AG10803 (cell line): Measurements from ENCODE around the gene AMDHD2.

Experiments used
- DNase-seq: peaks from one replicate; pipeline ENCODE4 v3.0.0; 2010; ENCODE audit warnings: low read depth
- H3K4me3 ChIP-seq: 2 replicates; pipeline ENCODE4 v1.5.1; 2011; ENCODE audit warnings: mild to moderate bottlenecking, low read length, control low read depth
- TF ChIP-seq, protein P1 (sequence below): conservative IDR thresholded peaks from 2 replicates; pipeline ENCODE4 v1.5.1; 2011; ENCODE audit warnings: mild to moderate bottlenecking, low read length, control low read depth, inconsistent platforms

Gene AMDHD2

DNA sequence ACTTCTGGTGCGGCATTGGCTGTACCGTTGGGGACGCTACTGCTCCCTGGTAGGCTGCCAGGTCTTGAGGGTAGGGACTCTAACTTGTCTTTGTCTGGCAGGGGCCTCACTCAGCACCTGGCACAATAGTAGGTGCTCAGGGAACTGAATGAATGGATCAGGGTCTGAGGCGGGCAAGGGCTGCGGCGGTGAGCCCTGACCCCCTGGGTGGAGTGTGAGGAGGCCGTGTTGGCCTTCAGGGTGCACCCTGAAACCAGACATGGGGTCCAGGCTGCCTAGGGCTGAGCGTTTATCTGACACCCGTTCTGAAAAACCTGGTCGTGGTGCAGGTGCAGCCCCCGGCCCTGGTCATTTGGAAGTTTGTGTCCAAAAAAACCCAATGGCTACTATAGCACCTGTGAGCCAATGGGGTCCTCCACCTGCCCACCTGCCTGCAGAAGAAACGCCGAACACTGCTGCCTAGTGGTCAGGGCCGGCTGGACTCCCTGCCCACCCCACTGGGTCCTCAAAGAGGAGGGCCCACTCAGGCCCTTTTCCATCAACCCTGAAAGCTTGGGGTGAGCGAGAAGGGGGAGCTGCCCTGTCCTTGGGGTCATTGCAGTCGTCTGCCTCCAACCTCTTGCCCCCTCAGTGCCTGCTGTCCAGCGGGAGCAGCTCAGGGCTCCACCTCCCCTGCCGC is 11.3 kb upstream of the AMDHD2 start:
- H3K4me3 ChIP-seq = no peak overlapping the region
- TF ChIP-seq, protein P1, sequence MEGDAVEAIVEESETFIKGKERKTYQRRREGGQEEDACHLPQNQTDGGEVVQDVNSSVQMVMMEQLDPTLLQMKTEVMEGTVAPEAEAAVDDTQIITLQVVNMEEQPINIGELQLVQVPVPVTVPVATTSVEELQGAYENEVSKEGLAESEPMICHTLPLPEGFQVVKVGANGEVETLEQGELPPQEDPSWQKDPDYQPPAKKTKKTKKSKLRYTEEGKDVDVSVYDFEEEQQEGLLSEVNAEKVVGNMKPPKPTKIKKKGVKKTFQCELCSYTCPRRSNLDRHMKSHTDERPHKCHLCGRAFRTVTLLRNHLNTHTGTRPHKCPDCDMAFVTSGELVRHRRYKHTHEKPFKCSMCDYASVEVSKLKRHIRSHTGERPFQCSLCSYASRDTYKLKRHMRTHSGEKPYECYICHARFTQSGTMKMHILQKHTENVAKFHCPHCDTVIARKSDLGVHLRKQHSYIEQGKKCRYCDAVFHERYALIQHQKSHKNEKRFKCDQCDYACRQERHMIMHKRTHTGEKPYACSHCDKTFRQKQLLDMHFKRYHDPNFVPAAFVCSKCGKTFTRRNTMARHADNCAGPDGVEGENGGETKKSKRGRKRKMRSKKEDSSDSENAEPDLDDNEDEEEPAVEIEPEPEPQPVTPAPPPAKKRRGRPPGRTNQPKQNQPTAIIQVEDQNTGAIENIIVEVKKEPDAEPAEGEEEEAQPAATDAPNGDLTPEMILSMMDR = no peak
- no peak for DNase-seq

DNA sequence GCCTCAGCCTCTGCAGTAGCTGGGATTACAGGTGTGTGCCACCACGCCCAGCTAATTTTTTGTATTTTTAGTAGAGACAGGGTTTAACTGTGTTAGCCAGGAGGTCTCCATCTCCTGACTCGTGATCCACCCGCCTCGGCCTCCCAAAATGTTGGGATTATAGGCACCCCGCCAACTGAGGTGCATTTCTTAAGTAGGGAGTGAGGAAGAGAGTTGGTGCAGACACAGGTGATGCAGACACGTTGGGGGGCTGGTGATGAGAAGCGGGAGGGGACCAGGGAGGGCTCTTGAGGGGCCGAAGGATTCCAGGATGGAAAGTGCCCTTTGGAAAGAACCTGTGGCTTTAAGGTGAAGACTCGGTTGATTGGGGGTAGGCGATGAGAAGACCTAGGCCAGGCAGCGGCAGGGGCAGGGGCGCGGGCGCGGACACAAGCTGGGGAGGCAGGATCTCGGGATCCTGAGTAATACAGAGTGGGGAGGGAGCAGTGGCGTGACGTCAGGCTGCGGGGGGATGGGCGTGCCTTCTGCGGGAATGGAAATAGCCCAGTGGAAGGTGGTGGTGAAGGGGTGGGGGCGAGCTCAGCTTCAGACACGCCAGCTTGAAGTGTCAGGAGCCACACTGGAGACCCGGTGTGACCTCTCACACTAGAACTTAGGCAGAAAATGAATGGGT is 8.9 kb upstream of the AMDHD2 start:
- DNase-seq = peak; percentile 45
- H3K4me3 ChIP-seq = peak overlapping the region; percentile 17; the same call in 1 of the 2 replicates
- TF ChIP-seq, protein P1 = no peak

DNA sequence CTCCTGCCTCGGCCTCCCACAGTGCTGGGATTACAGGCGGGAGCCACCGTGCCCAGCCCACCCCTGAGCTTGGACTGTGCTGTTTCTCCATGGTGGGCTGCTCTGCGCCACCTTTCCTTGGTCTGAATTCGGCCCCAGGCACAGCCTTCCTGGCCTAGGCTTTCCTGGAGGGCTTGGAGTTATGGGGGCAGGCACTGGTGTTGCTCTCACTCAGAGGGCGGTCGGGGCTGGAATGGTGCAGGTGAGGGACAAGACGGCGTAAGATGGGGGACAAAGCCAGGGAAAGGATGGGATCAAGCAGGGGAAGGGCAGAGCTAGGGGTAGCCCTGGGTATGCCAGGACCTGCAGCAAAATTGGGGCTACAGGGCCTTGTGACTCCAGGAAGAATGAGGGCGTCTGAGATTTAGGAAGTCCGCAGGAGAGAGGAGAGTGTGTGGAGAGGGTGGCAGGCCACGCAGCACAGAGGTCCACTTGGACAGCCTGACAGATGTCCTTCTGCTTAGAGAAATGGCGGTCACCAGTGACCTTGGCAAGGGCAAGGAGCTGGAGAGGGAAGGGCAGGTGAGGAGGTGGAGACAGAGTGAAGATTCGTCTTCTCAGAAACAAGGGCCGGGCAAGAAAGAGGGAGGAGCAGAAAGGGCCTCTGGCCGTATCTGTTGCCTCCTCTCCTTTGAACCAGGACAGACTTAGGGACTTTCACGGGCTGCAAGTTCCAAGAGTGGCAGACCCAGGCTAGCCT is 8.0 kb upstream of the AMDHD2 start:
- H3K4me3 ChIP-seq = no peak overlapping the region
- TF ChIP-seq, protein P1 = no peak
- DNase-seq = no peak

DNA sequence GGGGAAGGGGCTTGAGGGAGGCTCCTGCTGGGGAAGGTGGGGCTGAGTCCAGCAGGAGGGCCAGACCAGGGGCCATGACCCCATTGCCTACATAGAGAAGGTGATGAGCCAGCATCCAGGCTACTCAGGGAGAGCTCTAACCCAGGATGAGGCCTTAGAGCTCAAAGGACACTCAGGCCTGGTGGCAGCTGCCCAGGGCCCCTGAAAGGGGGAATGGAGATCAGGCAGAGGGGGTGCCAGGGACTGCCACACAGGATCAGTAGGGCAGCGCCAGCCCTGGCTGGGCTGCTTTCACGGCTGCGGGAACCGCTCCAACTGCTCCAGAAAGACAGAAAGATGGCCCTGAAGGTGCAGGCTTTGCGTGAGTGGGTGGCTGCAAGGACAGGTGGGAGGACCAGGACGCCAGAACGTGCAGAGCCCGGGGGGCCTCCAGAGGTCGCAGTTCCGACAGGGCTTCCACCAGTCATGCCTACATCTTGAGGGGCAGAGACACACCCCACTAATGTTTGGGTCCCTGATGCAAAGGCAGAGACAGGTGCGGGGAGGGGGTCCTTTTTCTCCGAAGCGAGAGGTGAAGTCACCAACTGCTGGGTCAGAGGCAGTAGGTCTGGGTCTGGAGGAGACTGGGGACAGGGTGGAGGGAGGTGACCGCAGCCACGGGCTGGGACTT is 7.3 kb upstream of the AMDHD2 start:
- no peak for DNase-seq
- TF ChIP-seq, protein P1 = no peak; the same call in 1 of the 2 replicates
- H3K4me3 ChIP-seq = peak overlapping the region; percentile 88

DNA sequence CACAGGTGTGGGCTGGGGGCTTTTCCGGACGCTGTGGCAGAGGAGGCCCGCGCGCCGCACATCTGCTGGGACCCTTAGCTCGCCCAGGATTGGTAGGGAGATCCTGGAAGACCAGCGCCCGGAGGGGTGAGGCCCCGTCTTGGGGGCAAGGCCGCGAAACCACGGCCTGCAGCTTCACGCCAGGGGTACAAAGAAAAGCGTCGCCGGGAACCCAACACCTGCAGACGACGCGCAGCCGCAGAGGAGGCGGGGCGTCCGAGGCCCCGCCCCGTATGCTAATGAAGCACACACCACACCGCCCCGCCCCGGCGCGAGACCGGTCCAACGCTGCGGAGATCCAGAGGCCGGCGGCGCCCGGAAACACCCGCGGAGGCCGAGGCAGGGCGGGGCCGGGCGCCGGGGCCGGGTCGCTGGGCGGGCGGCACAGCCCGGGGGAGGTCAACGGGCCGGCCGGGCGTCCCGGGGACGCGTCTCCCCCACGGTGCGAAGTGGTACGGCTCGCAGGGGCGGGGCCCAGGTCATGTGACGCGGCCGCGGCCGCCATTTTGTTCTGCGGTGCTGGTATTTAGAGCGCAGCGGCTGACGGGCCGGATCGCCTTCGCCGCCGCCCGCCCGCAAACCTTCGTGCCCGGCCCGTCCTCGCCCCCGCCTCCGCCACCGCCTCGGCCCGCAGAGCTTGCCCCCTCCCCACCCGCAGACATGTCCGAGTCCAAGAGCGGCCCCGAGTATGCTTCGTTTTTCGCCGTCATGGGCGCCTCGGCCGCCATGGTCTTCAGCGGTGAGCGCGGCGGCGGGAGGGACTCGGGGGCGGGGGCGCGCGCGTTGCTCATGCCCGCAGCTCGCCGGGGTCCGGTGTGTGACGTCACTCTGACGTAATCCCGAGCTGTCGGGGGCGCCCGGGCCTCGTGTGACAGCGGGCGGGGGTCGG is 6.5 kb upstream of the AMDHD2 start, which contains the start of gene ATP6V0C:
TSS of gene ATP6V0C (plus strand) at position 548 of the 928 bp plus-strand sequence. CDS start at position 700, 152 bp downstream.
- TF ChIP-seq, protein P1 = no peak
- H3K4me3 ChIP-seq = peak within 1 kb of the TSS; percentile 88
- DNase-seq = peak; percentile 84
